HepG2 (cell line): ENCODE data around the gene KCTD15. TPM values are rescaled to one million over a fixed set of nuclear protein-coding genes. Genes with fewer than 3 reads are reported as not detected.

Source experiments
- ATF2 ChIP-seq: sonication (generic); formaldehyde crosslinking; IDR thresholded peaks from 2 replicates; pipeline ENCODE4 v1.4.0; 2020; ENCODE audit warnings: missing genetic modification reagents
- ELF3 ChIP-seq: IDR thresholded peaks from 2 replicates; pipeline ENCODE4 v1.6.1; 2016; ENCODE audit warnings: missing genetic modification reagents, missing compliant biosample characterization
- FOXO1 ChIP-seq: sonication (generic); formaldehyde crosslinking; IDR thresholded peaks from 2 replicates; pipeline ENCODE4 v1.4.0; 2020; ENCODE audit warnings: missing genetic modification reagents
- GPBP1L1 ChIP-seq: sonication (generic); formaldehyde crosslinking; IDR thresholded peaks from 2 replicates; pipeline ENCODE4 v1.5.0; 2020; ENCODE audit warnings: mild to moderate bottlenecking, missing genetic modification reagents
- KAT2B ChIP-seq: fragments of 150-350 bp; IDR thresholded peaks from 2 replicates; pipeline ENCODE4 v1.6.1; 2014; ENCODE audit warnings: low read depth, low read length, borderline replicate concordance
- KLF16 ChIP-seq, 2 experiments: sonication (generic) in 1 of 2; formaldehyde crosslinking in 1 of 2; IDR thresholded peaks; 2 replicates each; pipeline versions ENCODE4 v1.6.1 to v1.8.0; 2016 to 2023; ENCODE audit warnings: missing genetic modification reagents in 2 of 2, missing compliant biosample characterization in 1 of 2
- KLF9 ChIP-seq: IDR thresholded peaks from 2 replicates; pipeline ENCODE4 v1.6.1; 2016; ENCODE audit warnings: low read depth
- NFRKB ChIP-seq: fragments of 450-650 bp; IDR thresholded peaks from 2 replicates; pipeline ENCODE4 v1.6.1; 2017
- NONO ChIP-seq, 2 experiments: fragments of 450-650 bp in 1 of 2; sonication (generic) in 1 of 2; formaldehyde crosslinking in 1 of 2; IDR thresholded peaks in 1 of 2; conservative IDR thresholded peaks in 1 of 2; 2 replicates each; pipeline versions ENCODE4 v1.6.1 to v1.8.0; 2017 to 2022; ENCODE audit warnings: mild to moderate bottlenecking in 1 of 2, missing genetic modification reagents in 1 of 2, moderate library complexity in 1 of 2
- PATZ1 ChIP-seq: sonication (generic); formaldehyde crosslinking; IDR thresholded peaks from 2 replicates; pipeline ENCODE4 v1.4.0; 2020; ENCODE audit warnings: missing genetic modification reagents
- PBX3 ChIP-seq: sonication (generic); formaldehyde crosslinking; IDR thresholded peaks from 2 replicates; pipeline ENCODE4 v1.8.1; 2023; ENCODE audit warnings: missing genetic modification reagents, inconsistent platforms, borderline replicate concordance
- PITX1 ChIP-seq: sonication (generic); formaldehyde crosslinking; IDR thresholded peaks from 2 replicates; pipeline ENCODE4 v1.5.1; 2020; ENCODE audit warnings: mild to moderate bottlenecking, missing genetic modification reagents
- UBTF ChIP-seq: sonication (generic); formaldehyde crosslinking; IDR thresholded peaks from 2 replicates; pipeline ENCODE4 v1.4.0; 2020; ENCODE audit warnings: mild to moderate bottlenecking, missing genetic modification reagents
- ZBTB4 ChIP-seq: sonication (generic); formaldehyde crosslinking; IDR thresholded peaks from 2 replicates; pipeline ENCODE4 v1.4.0; 2020; ENCODE audit warnings: missing genetic modification reagents, mild to moderate bottlenecking, borderline replicate concordance
- ZNF160 ChIP-seq: sonication (generic); formaldehyde crosslinking; IDR thresholded peaks from 2 replicates; pipeline ENCODE4 v1.8.0; 2022; ENCODE audit warnings: mild to moderate bottlenecking, inconsistent platforms, missing genetic modification reagents
- ZNF333 ChIP-seq: sonication (generic); formaldehyde crosslinking; IDR thresholded peaks from 2 replicates; pipeline ENCODE4 v1.4.0; 2020; ENCODE audit warnings: mild to moderate bottlenecking, missing genetic modification reagents, borderline replicate concordance
- ZNF7 ChIP-seq: IDR thresholded peaks from 2 replicates; pipeline ENCODE4 v1.6.1; 2016; ENCODE audit warnings: missing biosample characterization, missing genetic modification reagents
- polyA plus RNA-seq, 8 experiments: library from polyadenylated mRNA; depleted of rRNA in 3 of 8; stranded (reverse) in 7 of 8; unstranded in 1 of 8; fragments of >200 nt; fragmentation: Illumina TruSeq in 4 of 8; extraction: Trizol in 4 of 8; gene quantifications; 2 replicates each; pipeline versions ENCODE4 v1.2.1 to v1.2.3, GENCODE V29; 2011 to 2016; ENCODE audit warnings: low read depth in 4 of 8, missing spikeins in 1 of 8, mixed read lengths in 1 of 8; ENCODE audit not compliant: insufficient read depth in 1 of 8
- total RNA-seq, 5 experiments: library from RNA; depleted of rRNA; stranded (reverse); fragments of >200 nt; fragmentation: Illumina TruSeq; extraction: Trizol; gene quantifications; 2 replicates each; pipeline ENCODE4 v1.2.3, GENCODE V29; 2016; ENCODE audit warnings: low read depth in 1 of 5

Gene KCTD15
- total and polyA plus RNA-seq, 2 of the 13 experiments (the other 11 are each of a cell fraction or from before 2014, with no cell fraction given) = 13.2 to 16.7 TPM

- TF ChIP-seq NFRKB = no peak
- peak; percentile 57 for TF ChIP-seq PATZ1 (CRISPR knock-in tag)
- peak in 1 of 2 experiments; percentile 54; a peak in 1 of 4 replicates for TF ChIP-seq KLF16 (CRISPR knock-in tag; IDR thresholded peaks at IDR 0.05)
- no peak for TF ChIP-seq ZNF7 (CRISPR knock-in tag)
- TF ChIP-seq KLF9 = no peak
- TF ChIP-seq NONO (IDR thresholded peaks at IDR 0.05) = no peak
- peak; percentile 69; the same call in 1 of the 2 replicates for TF ChIP-seq NONO (CRISPR knock-in tag; conservative IDR thresholded peaks at IDR 0.05)
- no peak for TF ChIP-seq PBX3
- TF ChIP-seq ZBTB4 (CRISPR knock-in tag) = no peak
- no peak for TF ChIP-seq ZNF333 (CRISPR knock-in tag)
- TF ChIP-seq KAT2B = no peak
- no peak for TF ChIP-seq FOXO1
- peak; percentile 64; the same call in 1 of the 2 replicates for TF ChIP-seq UBTF (CRISPR knock-in tag)
- no peak; the same call in 1 of the 2 replicates for TF ChIP-seq ATF2
- no peak for TF ChIP-seq PITX1 (CRISPR knock-in tag)
- TF ChIP-seq ELF3 = peak; percentile 52; the same call in 1 of the 2 replicates
- no peak for TF ChIP-seq ZNF160 (CRISPR knock-in tag)
- no peak for TF ChIP-seq GPBP1L1 (CRISPR knock-in tag)
These were observed 18.4 kb upstream of the KCTD15 start (continued) for GRCh38 chr19:33778089-33778791.
